Measurements from ENCODE around the gene GIPC1. TPM values are rescaled to one million over a fixed set of nuclear protein-coding genes. Genes with fewer than 3 reads are reported as not detected.
"Not testable (repeated sequence)": the region's sequence is repeated elsewhere in the genome, so short reads cannot be mapped to it uniquely, and the experiment has no call there.

The GIPC1 gene
- polyA plus RNA-seq, 1 of the 3 experiments (the other 2 are of a cell fraction), result 144 TPM

DNA sequence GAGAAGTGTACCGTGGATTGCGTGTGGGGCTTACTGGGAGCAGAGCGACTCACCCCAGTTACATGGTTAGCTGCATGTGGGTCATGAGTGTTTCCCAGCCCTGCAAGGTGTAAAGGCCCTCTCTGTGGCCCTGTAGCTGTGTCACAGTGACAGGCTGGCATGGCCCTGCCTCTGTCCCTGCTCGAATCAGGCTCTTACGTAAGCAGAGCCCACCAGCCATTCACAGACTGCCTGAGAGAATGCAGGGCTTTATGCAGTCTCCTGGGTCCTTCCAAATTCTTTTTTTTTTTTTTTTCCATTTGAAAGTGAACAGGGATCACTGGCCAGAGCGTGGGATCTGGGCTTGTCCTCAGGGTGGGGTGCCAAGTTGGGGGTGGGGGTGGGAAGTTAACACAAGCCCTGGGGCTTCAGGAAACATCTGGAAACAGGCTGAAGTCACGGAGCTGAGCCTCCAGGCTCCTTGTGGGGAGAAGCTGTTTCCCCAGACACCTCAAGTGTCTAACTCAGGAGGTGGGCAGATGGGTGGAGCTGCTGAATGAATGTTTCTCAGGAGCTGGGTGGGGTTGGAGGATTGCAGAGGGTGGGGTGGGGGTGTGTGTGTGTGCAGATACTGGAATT lies 46.9 kb upstream of the GIPC1 start:
- WGBS (ENCODE audit: low lambda C conversion rate), result 89% methylated on average over 6 of the region's 7 CpGs
- Histone ChIP-seq H3K9me3 (no peaks in the 10 kb centered on the region), H3K36me3 (replicated peaks in 1 of 2; ENCODE audit: control insufficient read depth in 1 of 2, insufficient read depth in 2 of 2, low read length in 1 of 2) (no peaks in the 10 kb centered on the region), H3K4me1 (ENCODE audit: control insufficient read depth in 1 of 2, insufficient read depth in 2 of 2, low read depth in 1 of 2, low read length in 1 of 2) (no peaks in the 10 kb centered on the region; a peak in 1 of 4 replicates), H3K9ac (no peak overlapping the region), H3K27me3 (ENCODE audit: insufficient read depth) (no peaks in the 10 kb centered on the region), H3K79me2 (ENCODE audit: insufficient read depth) (peaks cover 36% of the 10 kb centered on the region), H3K27ac (ENCODE audit: low read depth in 2 of 2, low read length in 1 of 2) (no peak overlapping the region), H4K20me1 (ENCODE audit: insufficient read depth) (no peaks in the 10 kb centered on the region; the same call in 1 of the 2 replicates), H3K4me3 (ENCODE audit: low read depth in 2 of 2, low read length in 1 of 2) (no peak overlapping the region), H3F3A (replicated peaks; ENCODE audit: insufficient read depth) (no peaks in the 10 kb centered on the region), H2AFZ (ENCODE audit: low read depth) (no peak overlapping the region), H3K4me2 (no peak overlapping the region), H3K9me2 (no peaks in the 10 kb centered on the region)
- ChIA-PET CTCF (no interaction called here), POLR2A (interaction anchor here (0.5 kb wide), 1 partner anchor 268 kb away, joined by 5 read pairs; no protein-coding TSS in a partner anchor)
- TF ChIP-seq TCF12 (IDR thresholded peaks at IDR 0.05), result no peak
- TF ChIP-seq FOXM1 (IDR thresholded peaks at IDR 0.05; ENCODE audit: low read depth), result no peak
- TF ChIP-seq, protein P1, sequence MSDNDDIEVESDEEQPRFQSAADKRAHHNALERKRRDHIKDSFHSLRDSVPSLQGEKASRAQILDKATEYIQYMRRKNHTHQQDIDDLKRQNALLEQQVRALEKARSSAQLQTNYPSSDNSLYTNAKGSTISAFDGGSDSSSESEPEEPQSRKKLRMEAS (IDR thresholded peaks at IDR 0.05; ENCODE audit: low read depth), result no peak
- no peak for TF ChIP-seq EP300 (IDR thresholded peaks at IDR 0.05; ENCODE audit: borderline replicate concordance in 1 of 2, low read depth in 1 of 2, low read length in 1 of 2)
- no peak for TF ChIP-seq YY1 (IDR thresholded peaks at IDR 0.05; ENCODE audit: low read depth)
- TF ChIP-seq RCOR1 (IDR thresholded peaks at IDR 0.05; ENCODE audit: low read length), result no peak
- TF ChIP-seq, protein P2, sequence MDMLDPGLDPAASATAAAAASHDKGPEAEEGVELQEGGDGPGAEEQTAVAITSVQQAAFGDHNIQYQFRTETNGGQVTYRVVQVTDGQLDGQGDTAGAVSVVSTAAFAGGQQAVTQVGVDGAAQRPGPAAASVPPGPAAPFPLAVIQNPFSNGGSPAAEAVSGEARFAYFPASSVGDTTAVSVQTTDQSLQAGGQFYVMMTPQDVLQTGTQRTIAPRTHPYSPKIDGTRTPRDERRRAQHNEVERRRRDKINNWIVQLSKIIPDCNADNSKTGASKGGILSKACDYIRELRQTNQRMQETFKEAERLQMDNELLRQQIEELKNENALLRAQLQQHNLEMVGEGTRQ (IDR thresholded peaks at IDR 0.05; ENCODE audit: borderline replicate concordance, low read depth, low read length), result no peak
- no peak for TF ChIP-seq TAF1 (IDR thresholded peaks at IDR 0.05; ENCODE audit: borderline replicate concordance, low read depth, low read length)
- TF ChIP-seq TEAD4 (IDR thresholded peaks at IDR 0.05; ENCODE audit: borderline replicate concordance, insufficient read depth), result no peak
- TF ChIP-seq, protein P3, sequence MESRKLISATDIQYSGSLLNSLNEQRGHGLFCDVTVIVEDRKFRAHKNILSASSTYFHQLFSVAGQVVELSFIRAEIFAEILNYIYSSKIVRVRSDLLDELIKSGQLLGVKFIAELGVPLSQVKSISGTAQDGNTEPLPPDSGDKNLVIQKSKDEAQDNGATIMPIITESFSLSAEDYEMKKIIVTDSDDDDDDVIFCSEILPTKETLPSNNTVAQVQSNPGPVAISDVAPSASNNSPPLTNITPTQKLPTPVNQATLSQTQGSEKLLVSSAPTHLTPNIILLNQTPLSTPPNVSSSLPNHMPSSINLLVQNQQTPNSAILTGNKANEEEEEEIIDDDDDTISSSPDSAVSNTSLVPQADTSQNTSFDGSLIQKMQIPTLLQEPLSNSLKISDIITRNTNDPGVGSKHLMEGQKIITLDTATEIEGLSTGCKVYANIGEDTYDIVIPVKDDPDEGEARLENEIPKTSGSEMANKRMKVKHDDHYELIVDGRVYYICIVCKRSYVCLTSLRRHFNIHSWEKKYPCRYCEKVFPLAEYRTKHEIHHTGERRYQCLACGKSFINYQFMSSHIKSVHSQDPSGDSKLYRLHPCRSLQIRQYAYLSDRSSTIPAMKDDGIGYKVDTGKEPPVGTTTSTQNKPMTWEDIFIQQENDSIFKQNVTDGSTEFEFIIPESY (IDR thresholded peaks at IDR 0.05; ENCODE audit: borderline replicate concordance, low read depth), result no peak
- TF ChIP-seq GABPA (IDR thresholded peaks at IDR 0.05; ENCODE audit: low read depth), result no peak
- TF ChIP-seq RAD21 (IDR thresholded peaks at IDR 0.05; ENCODE audit: low read length), result no peak
- TF ChIP-seq, protein P4, sequence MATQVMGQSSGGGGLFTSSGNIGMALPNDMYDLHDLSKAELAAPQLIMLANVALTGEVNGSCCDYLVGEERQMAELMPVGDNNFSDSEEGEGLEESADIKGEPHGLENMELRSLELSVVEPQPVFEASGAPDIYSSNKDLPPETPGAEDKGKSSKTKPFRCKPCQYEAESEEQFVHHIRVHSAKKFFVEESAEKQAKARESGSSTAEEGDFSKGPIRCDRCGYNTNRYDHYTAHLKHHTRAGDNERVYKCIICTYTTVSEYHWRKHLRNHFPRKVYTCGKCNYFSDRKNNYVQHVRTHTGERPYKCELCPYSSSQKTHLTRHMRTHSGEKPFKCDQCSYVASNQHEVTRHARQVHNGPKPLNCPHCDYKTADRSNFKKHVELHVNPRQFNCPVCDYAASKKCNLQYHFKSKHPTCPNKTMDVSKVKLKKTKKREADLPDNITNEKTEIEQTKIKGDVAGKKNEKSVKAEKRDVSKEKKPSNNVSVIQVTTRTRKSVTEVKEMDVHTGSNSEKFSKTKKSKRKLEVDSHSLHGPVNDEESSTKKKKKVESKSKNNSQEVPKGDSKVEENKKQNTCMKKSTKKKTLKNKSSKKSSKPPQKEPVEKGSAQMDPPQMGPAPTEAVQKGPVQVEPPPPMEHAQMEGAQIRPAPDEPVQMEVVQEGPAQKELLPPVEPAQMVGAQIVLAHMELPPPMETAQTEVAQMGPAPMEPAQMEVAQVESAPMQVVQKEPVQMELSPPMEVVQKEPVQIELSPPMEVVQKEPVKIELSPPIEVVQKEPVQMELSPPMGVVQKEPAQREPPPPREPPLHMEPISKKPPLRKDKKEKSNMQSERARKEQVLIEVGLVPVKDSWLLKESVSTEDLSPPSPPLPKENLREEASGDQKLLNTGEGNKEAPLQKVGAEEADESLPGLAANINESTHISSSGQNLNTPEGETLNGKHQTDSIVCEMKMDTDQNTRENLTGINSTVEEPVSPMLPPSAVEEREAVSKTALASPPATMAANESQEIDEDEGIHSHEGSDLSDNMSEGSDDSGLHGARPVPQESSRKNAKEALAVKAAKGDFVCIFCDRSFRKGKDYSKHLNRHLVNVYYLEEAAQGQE (IDR thresholded peaks at IDR 0.05; ENCODE audit: low read depth, low read length), result no peak
- TF ChIP-seq MEF2A (IDR thresholded peaks at IDR 0.05; ENCODE audit: borderline replicate concordance, low read depth), result no peak
- no peak for TF ChIP-seq MXI1 (IDR thresholded peaks at IDR 0.05; ENCODE audit: low read depth, low read length)
- TF ChIP-seq ELF1 (IDR thresholded peaks at IDR 0.05), result no peak
- no peak for TF ChIP-seq SIN3A (IDR thresholded peaks at IDR 0.05; ENCODE audit: borderline replicate concordance, low read depth, low read length)
- TF ChIP-seq, protein P5, sequence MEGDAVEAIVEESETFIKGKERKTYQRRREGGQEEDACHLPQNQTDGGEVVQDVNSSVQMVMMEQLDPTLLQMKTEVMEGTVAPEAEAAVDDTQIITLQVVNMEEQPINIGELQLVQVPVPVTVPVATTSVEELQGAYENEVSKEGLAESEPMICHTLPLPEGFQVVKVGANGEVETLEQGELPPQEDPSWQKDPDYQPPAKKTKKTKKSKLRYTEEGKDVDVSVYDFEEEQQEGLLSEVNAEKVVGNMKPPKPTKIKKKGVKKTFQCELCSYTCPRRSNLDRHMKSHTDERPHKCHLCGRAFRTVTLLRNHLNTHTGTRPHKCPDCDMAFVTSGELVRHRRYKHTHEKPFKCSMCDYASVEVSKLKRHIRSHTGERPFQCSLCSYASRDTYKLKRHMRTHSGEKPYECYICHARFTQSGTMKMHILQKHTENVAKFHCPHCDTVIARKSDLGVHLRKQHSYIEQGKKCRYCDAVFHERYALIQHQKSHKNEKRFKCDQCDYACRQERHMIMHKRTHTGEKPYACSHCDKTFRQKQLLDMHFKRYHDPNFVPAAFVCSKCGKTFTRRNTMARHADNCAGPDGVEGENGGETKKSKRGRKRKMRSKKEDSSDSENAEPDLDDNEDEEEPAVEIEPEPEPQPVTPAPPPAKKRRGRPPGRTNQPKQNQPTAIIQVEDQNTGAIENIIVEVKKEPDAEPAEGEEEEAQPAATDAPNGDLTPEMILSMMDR (IDR thresholded peaks at IDR 0.05), result no peak
- DNase-seq, result peak; percentile 41

DNA sequence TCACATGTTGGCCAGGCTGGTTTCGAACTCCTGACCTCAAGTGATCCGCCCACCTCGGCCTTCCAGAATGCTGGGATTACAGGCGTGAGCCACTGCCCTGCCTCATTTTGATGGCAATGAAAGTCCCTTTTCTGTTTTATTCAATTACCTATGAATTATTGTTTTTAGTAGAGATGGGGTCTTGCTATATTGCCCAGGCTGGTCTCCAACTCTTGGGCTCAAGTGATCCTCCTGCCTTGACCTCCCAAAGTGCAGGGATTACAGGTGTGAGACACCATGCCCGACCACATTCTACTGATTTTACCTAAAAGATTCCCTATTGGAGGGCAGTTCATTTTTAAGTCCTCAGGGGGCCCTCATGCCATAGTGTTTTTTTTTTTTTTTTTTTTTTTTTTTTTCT lies 46.1 kb upstream of the GIPC1 start:
- H2AFZ ChIP-seq (ENCODE audit: low read depth); CTCF ChIA-PET; H3K9ac ChIP-seq; H3K4me2 ChIP-seq; H4K20me1 ChIP-seq (ENCODE audit: insufficient read depth); H3K36me3 ChIP-seq (replicated peaks in 1 of 2; ENCODE audit: control insufficient read depth in 1 of 2, insufficient read depth in 2 of 2, low read length in 1 of 2); H3K27me3 ChIP-seq (ENCODE audit: insufficient read depth); H3K4me3 ChIP-seq (ENCODE audit: low read depth in 2 of 2, low read length in 1 of 2); H3K27ac ChIP-seq (ENCODE audit: low read depth in 2 of 2, low read length in 1 of 2); H3K4me1 ChIP-seq (ENCODE audit: control insufficient read depth in 1 of 2, insufficient read depth in 2 of 2, low read depth in 1 of 2, low read length in 1 of 2); H3K9me2 ChIP-seq; POLR2A ChIA-PET; H3F3A ChIP-seq (replicated peaks; ENCODE audit: insufficient read depth); H3K9me3 ChIP-seq; DNase-seq: not testable (repeated sequence)
- WGBS (ENCODE audit: low lambda C conversion rate), result 97% methylated on average over 5 of the region's 5 CpGs
- peaks cover 40% of the 10 kb centered on the region for H3K79me2 ChIP-seq (ENCODE audit: insufficient read depth)
